Pancreas (tissue), 10 donors: Measurements from ENCODE around the gene S1PR2. TPM values are rescaled to one million over a fixed set of nuclear protein-coding genes. Genes with fewer than 3 reads are reported as not detected.
"Not testable (repeated sequence)": the region's sequence is repeated elsewhere in the genome, so short reads cannot be mapped to it uniquely, and the experiment has no call there.

ENCODE experiments used
- ATAC-seq, 4 donors: fragments of 200-7000 bp; cut with Tn5 transposase; one replicate each; pipeline versions ENCODE4 v1.8.0 to v1.9.1; 2020; ENCODE audit warnings: mild to moderate bottlenecking in 4 of 4, moderate library complexity in 4 of 4
- DNase-seq, 6 donors: peaks; one replicate each; pipeline ENCODE4 v3.0.0-alpha.2; 2020
- FAIRE-seq: peaks from 2 replicates; lab custom pipeline; 2012; peaks lifted over from hg19 to GRCh38; lab: Jason Lieb, UNC
- H3K27ac ChIP-seq, 4 donors: fragments of 200-600 bp; sonication (generic); 1 replicate in 3 of 4; 2 replicates in 1 of 4; pipeline versions ENCODE4 v1.5.0 to v1.8.0; 2020
- H3K27me3 ChIP-seq, 4 donors: fragments of 200-600 bp; one replicate each; pipeline ENCODE4 v1.8.0; 2021
- H3K36me3 ChIP-seq, 3 donors: fragments of 200-600 bp; sonication (generic) in 1 of 3; one replicate each; pipeline versions ENCODE4 v1.5.0 to v1.8.0; 2020 to 2021
- H3K4me1 ChIP-seq, 3 donors: fragments of 200-600 bp; one replicate each; pipeline ENCODE4 v1.8.0; 2021
- H3K4me3 ChIP-seq, 4 donors: fragments of 200-600 bp; sonication (generic) in 2 of 4; one replicate each; pipeline versions ENCODE4 v1.5.0 to v1.8.0; 2020 to 2021
- H3K9me3 ChIP-seq, 4 donors: fragments of 200-600 bp; one replicate each; pipeline ENCODE4 v1.8.0; 2021
- WGBS, 2 donors: extraction: QIAGEN DNeasy Blood & Tissue Kit; methylation state at CpG; one replicate each; pipeline ENCODE4 v1.1.7; 2013; 5-methylcytosine and 5-hydroxymethylcytosine counted together
- intact Hi-C, 3 donors: fragments of 100-400 bp; cut with DNase I; formaldehyde crosslinking; loops; one replicate each; pipeline versions ENCODE4 v1.11.1 to v1.14.2; 2022
- polyA plus RNA-seq, 2 donors: library from polyadenylated mRNA; stranded (reverse); fragments of 200-250 nt; gene quantifications; one replicate each; pipeline ENCODE4 v1.2.3, GENCODE V29; 2013
- total RNA-seq, 6 donors: library from RNA; stranded (reverse); fragmentation: NEBNext Ultra II Directional in 4 of 6; extraction: Animal tissue kit (Norgen Biotek cat#: 25700) in 4 of 6; gene quantifications; one replicate each; pipeline versions ENCODE4 v1.2.1 to v1.2.4, GENCODE V29; 2021 to 2023
- TF ChIP-seq, protein P1 (sequence below), 4 donors: fragments of 200-600 bp; sonication (generic) in 3 of 4; IDR thresholded peaks; one replicate each; pipeline versions ENCODE4 v1.5.0 to v1.8.0; 2021; ENCODE audit warnings: antibody characterized with exemption in 4 of 4
- donor health status: healthy with polysubstance abuse.
- donor health status: DM: no; HTN: no; CAD: no; lungs with moderate emphysema.
- donor health status: DM: no; HTN: no; CAD: no.
- donor health status: control.
- donor health status: control.
- donor health status: Bipolar disorder and iron deficiency.
- donor health status: DM: yes; HTN: yes; CAD: no.
- donor health status: DM: no; HTN: no; CAD: no.
- donor health status: DM: no; HTN: no; CAD: no.
- donor health status: DM: yes; HTN: yes; CAD: no.

The S1PR2 gene
- total and polyA plus RNA-seq, 8 donors, result 1.6 to 4.8 (median 2.4) TPM

DNA sequence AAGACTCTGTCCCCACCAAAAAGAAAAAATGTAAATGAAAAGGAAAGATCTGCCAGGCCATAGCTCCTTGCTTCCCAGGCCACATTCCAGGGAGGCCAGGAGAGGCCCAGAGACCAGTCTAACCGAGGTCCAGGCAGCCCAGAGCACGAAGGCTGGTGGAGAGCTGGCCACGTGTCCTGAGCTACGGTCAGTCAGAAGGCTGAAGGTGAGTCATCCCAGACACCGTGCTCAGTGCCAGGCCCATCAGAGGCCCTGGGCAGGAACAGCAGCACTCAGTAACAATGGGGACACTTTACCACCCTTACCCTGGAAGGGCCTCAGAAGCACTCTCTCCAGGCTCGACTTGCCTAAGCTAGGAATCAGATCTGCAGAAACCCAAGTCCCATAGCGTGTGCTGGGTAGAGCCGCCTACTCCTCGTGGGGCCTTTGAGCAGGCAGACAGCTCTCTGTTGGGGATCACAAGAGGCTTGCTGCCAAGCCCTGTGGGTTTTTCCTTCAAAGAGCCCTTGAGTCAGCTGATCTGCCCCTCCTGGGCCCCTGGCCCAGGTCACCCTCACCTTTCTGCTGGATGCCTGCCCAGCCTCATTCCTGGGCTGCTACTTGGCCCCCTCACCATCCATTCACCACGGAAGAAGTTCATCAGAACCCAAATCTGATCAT is 24.8 kb downstream of the S1PR2 start:
- no peak for ATAC-seq
- FAIRE-seq, result no peak
- TF ChIP-seq, protein P1, sequence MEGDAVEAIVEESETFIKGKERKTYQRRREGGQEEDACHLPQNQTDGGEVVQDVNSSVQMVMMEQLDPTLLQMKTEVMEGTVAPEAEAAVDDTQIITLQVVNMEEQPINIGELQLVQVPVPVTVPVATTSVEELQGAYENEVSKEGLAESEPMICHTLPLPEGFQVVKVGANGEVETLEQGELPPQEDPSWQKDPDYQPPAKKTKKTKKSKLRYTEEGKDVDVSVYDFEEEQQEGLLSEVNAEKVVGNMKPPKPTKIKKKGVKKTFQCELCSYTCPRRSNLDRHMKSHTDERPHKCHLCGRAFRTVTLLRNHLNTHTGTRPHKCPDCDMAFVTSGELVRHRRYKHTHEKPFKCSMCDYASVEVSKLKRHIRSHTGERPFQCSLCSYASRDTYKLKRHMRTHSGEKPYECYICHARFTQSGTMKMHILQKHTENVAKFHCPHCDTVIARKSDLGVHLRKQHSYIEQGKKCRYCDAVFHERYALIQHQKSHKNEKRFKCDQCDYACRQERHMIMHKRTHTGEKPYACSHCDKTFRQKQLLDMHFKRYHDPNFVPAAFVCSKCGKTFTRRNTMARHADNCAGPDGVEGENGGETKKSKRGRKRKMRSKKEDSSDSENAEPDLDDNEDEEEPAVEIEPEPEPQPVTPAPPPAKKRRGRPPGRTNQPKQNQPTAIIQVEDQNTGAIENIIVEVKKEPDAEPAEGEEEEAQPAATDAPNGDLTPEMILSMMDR (IDR thresholded peaks at IDR 0.05), result no peak

DNA sequence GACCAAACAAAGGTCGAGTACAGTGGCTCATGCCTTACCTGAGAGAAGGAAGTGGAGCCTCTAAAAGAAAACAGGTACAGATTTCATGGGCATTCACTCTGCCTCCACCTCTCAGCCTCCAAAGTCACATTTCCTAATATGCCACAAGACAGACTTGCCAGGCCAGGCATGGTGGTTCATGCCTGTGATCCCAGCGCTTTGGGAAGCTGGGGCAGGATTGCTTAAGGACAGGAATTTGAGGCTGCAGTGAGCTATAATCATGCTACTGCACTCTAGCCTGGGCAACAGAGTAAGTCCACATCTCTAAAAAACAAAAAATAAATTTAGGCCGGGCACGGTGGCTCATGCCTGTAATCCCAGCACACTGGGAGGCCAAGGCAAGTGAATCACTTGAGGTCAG is 25.5 kb downstream of the S1PR2 start:
- ATAC-seq, result no peak
- TF ChIP-seq, protein P1 (IDR thresholded peaks at IDR 0.05), result no peak
- Histone ChIP-seq H3K4me1 (no peaks in the 10 kb centered on the region), H3K4me3 (no peak overlapping the region), H3K27ac (no peak overlapping the region), H3K9me3 (no peaks in the 10 kb centered on the region), H3K36me3 (no peaks in the 10 kb centered on the region), H3K27me3 (no peaks in the 10 kb centered on the region)
- intact Hi-C loops, result no loop called here
- WGBS, 2 donors, result 84 to 91% methylated on average over 4 of the region's 4 CpGs
- DNase-seq, result no peak
- FAIRE-seq, result no peak

More for the DNA sequence above, 24.8 kb downstream of the S1PR2 start:
- Histone ChIP-seq H3K27me3 (no peaks in the 10 kb centered on the region), H3K36me3 (no peaks in the 10 kb centered on the region), H3K27ac (no peak overlapping the region), H3K4me3 (no peak overlapping the region), H3K4me1 (no peaks in the 10 kb centered on the region), H3K9me3 (no peaks in the 10 kb centered on the region)
- WGBS, 2 donors, result 76 to 85% methylated on average over 10 of the region's 10 CpGs
- no peak for DNase-seq
- intact Hi-C loops, result no loop called here

DNA sequence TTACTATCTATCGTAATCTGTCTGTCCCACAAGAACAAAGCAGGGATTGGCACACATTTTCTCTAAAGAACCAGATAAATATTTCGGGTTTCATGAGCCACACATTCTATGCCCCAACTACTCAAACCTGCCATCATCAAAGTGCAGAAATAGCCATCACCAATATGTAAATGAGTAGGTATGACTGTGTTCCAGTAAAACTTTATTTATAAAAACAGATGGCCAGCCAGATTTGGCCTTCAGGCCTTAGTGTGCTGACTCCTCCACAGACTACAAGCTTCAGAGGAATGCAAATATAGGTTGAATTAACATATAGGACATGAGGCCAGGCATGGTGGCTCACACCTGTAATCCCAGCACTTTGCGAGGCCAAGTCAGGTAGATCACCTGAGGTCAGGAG is 27.4 kb downstream of the S1PR2 start:
- Histone ChIP-seq H3K27ac (no peak overlapping the region), H3K9me3 (no peaks in the 10 kb centered on the region), H3K4me3 (no peak overlapping the region), H3K4me1 (no peaks in the 10 kb centered on the region), H3K27me3 (no peaks in the 10 kb centered on the region), H3K36me3 (no peaks in the 10 kb centered on the region)
- TF ChIP-seq, protein P1 (IDR thresholded peaks at IDR 0.05), result no peak
- WGBS, 2 donors, result 80 to 91% methylated on average over 3 of the region's 3 CpGs
- no peak for ATAC-seq
- DNase-seq, result no peak
- no peak for FAIRE-seq
- intact Hi-C loops, result no loop called here

DNA sequence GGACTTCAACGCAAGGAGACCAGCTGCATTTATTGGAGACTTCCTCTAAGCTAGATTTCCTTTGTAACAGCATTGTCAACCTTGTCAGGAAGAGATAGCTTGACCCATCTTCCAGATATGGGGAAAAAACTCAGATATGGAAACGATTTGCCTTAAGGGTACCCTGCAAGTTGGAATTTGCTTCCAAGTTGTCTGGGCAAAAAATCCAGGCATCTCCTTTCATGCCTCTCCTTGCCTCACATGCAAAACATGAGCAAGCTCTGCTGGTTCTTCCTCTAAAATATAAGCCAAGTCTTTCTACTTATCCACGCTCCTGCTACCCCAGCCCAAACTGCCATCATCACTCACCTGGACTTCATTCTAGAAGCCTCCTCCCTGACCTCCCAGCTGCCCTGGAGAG is 30.0 kb downstream of the S1PR2 start:
- no peaks in the 10 kb centered on the region for H3K4me1 ChIP-seq
- no peak overlapping the region for H3K4me3 ChIP-seq
- TF ChIP-seq, protein P1 (IDR thresholded peaks at IDR 0.05), result no peak
- no peak overlapping the region for H3K27ac ChIP-seq
- no peaks in the 10 kb centered on the region for H3K27me3 ChIP-seq
- 57% methylated on average over 3 of the region's 3 CpGs for WGBS, 2 donors
- no peak for DNase-seq
- no peaks in the 10 kb centered on the region for H3K36me3 ChIP-seq
- ATAC-seq, result no peak
- FAIRE-seq, result no peak
- intact Hi-C loops, result no loop called here
- H3K9me3 ChIP-seq, result no peaks in the 10 kb centered on the region

DNA sequence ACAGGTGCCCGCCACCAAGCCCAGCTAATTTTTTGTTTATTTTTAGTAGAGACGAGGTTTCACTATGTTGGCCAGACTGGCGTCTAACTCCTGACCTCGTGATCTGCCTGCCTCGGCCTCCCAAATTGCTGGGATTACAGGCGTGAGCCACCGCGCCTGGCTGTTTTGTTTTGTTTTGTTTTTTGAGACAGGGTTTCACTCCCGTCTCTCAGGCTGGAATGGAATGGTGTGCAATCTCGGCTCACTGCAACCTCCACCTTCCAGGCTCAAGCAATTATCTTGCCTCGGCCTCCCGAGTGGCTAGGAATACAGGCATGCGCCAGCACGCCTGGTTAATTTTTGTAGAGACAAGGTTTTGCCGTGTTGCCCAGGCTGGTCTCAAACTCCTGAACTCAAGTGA is 31.0 kb downstream of the S1PR2 start:
- H3K27ac ChIP-seq, H3K4me1 ChIP-seq, H3K4me3 ChIP-seq, ATAC-seq, intact Hi-C loops, DNase-seq, H3K9me3 ChIP-seq, FAIRE-seq, H3K27me3 ChIP-seq, H3K36me3 ChIP-seq: not testable (repeated sequence)
- 72 to 86% methylated on average over 15 of the region's 15 CpGs for WGBS, 2 donors

DNA sequence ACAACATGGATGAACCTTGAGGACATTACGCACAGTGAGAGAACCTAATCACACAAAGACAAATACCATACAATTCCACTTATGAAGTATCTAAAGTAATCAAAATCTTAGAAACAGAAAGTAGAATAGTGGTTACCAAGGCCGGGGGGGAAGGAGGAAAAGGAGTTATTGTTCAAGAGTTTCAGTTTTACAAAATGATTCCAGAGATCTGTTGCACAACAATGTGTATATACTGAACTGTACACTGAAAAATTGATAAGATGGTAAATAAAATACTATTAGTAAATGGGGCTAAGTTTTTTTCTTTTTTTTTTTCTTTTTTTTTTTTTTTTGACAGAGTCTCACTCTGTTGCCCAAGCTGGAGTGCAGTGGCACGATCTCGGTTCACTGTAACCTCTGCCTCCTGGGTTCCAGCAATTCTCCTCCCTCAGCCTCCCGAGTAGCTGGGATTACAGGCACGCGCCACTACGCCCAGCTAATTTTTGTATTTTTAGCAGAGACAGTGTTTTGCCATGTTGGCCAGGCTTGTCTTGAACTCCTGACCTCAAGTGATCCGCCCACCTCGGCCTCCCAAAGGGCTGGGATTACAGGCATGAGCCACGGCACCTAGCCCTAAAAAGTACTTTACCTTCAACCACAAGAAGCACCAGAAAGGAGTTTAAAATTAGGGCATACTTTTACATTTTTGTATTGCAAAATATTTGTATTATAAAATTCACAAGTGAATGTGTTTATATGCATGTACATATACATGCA is 32.1 kb downstream of the S1PR2 start:
- DNase-seq, H3K4me1 ChIP-seq, ATAC-seq, H3K27me3 ChIP-seq, H3K9me3 ChIP-seq, H3K4me3 ChIP-seq, intact Hi-C loops, FAIRE-seq, H3K36me3 ChIP-seq, H3K27ac ChIP-seq: not testable (repeated sequence)
- WGBS, 2 donors, result 60 to 66% methylated on average over 11 of the region's 11 CpGs
